C4-2B (cell line): ENCODE data around the gene NF1.

ENCODE experiments used
- CTCF ChIP-seq: fragments of 450-650 bp; conservative IDR thresholded peaks from 2 replicates; pipeline ENCODE4 v1.5.1; 2017; ENCODE audit warnings: mild to moderate bottlenecking
- ZFX ChIP-seq: fragments of 450-650 bp; IDR thresholded peaks from 2 replicates; pipeline ENCODE4 v1.6.1; 2017

- TF ChIP-seq ZFX (no peak), CTCF (no peak)
Observed at GRCh38 chr17:31297090-31297489, 202.3 kb downstream of the NF1 start, which contains the start of gene OMG.
